CD4-positive, alpha-beta T cell treated with Interleukin-6 for 4 hours (primary cell): ENCODE results near the gene BRIX1.

Experiments used
- DNase-seq: peaks from one replicate; pipeline ENCODE4 v3.0.0-alpha.2; 2020; ENCODE audit warnings: mixed read lengths

BRIX1 gene

GRCh38 chr5:34915139-34915855, at the start of gene BRIX1, which contains the start of gene RAD1:
Gene BRIX1 (plus strand): TSS chr5:34915711. CDS start chr5:34915739, 28 bp downstream.
Gene RAD1 (minus strand): TSS chr5:34915504. CDS start chr5:34914892, 612 bp downstream.
- peak; percentile 94 for DNase-seq

- no peak for DNase-seq
These were observed 48.5 kb upstream of the BRIX1 start for GRCh38 chr5:34866989-34867471.

- no peak for DNase-seq
These were observed 47.9 kb upstream of the BRIX1 start for GRCh38 chr5:34867660-34868059.

- no peak for DNase-seq
These were observed 46.7 kb upstream of the BRIX1 start for GRCh38 chr5:34868791-34869190.

- DNase-seq, result no peak
These were observed 46.3 kb upstream of the BRIX1 start for GRCh38 chr5:34869256-34869655.

GRCh38 chr5:34870382-34870781, 45.1 kb upstream of the BRIX1 start:
- no peak for DNase-seq

- DNase-seq, result no peak
These were observed 39.2 kb upstream of the BRIX1 start for GRCh38 chr5:34876275-34876674.

GRCh38 chr5:34881246-34881645, 34.3 kb upstream of the BRIX1 start:
- no peak for DNase-seq

GRCh38 chr5:34886392-34887119, 29.0 kb upstream of the BRIX1 start:
- no peak for DNase-seq

- DNase-seq, result no peak
These were observed 26.1 kb upstream of the BRIX1 start for GRCh38 chr5:34889394-34889793.

- DNase-seq, result no peak
These were observed 23.5 kb upstream of the BRIX1 start for GRCh38 chr5:34891981-34892380.

- DNase-seq, result no peak
These were observed 23.1 kb upstream of the BRIX1 start for GRCh38 chr5:34892414-34892813.

- no peak for DNase-seq
These were observed 20.8 kb upstream of the BRIX1 start for GRCh38 chr5:34894716-34895115.

- DNase-seq, result no peak
These were observed 19.7 kb upstream of the BRIX1 start for GRCh38 chr5:34895641-34896419.

- no peak for DNase-seq
These were observed 17.9 kb upstream of the BRIX1 start for GRCh38 chr5:34897646-34898045.

- DNase-seq, result peak; percentile 72
These were observed 17.1 kb upstream of the BRIX1 start for GRCh38 chr5:34898258-34898895.

GRCh38 chr5:34899066-34899465, 16.4 kb upstream of the BRIX1 start:
- DNase-seq, result no peak

GRCh38 chr5:34900652-34901051, 14.9 kb upstream of the BRIX1 start:
- DNase-seq, result no peak

- no peak for DNase-seq
These were observed 12.3 kb upstream of the BRIX1 start for GRCh38 chr5:34903260-34903659.

- DNase-seq, result no peak
These were observed 9.9 kb upstream of the BRIX1 start for GRCh38 chr5:34905564-34905963.

- DNase-seq, result no peak
These were observed 2.4 kb upstream of the BRIX1 start for GRCh38 chr5:34913072-34913471.

GRCh38 chr5:34914671-34915138, 806 bp upstream of the BRIX1 start:
- no peak for DNase-seq

- peak; percentile 30 for DNase-seq
These were observed 313 bp downstream of the BRIX1 start for GRCh38 chr5:34915856-34916192.
